OCI-LY1 (cell line): ENCODE data around the gene CELA2A.

ENCODE experiments used
- EZH2 ChIP-seq: fragments of 200-600 bp; sonication (generic), shearing (Covaris generic); IDR thresholded peaks from 2 replicates; pipeline ENCODE4 v1.8.0; 2017; ENCODE audit warnings: borderline replicate concordance, mixed run types, mild to moderate bottlenecking, antibody characterized with exemption, low read length, moderate library complexity, mixed read lengths
- TF ChIP-seq, protein P1 (sequence below): fragments of 200-600 bp; sonication (generic), shearing (Covaris generic); IDR thresholded peaks from 2 replicates; pipeline ENCODE4 v1.5.1; 2017; ENCODE audit warnings: mild to moderate bottlenecking, antibody characterized with exemption, low read length, moderate library complexity, mixed read lengths

DNA sequence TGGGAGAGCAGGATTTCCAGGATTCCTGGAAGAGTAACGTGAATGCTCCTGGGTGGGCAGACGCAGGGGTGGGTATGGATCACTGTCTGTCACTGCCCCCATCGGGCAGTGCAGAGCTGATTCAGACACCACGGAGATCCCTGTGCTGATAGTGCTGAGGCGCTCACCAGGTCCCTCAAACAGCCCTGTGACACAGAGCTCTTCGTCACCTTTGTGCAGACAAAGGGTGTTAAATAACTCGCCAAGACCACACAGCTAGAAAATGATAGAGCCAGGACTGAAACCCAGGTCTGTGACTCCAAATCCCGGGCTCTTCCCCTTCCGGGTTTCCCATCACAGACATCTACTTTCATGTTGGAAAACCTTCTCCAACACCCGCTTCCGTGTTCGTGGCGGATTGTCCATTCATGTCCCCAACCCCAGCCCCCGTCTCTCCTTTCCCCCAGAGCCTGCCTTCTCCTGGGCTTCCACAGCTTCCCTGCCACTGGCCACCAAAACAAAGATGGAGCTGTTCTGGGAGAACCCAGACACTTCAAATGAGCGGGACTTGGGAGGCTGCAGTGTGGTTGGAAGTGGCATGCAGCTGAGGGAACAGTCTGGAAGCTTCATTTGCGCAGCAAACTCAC, 44.2 kb upstream of the CELA2A start:
- no peak for TF ChIP-seq EZH2
- TF ChIP-seq, protein P1, sequence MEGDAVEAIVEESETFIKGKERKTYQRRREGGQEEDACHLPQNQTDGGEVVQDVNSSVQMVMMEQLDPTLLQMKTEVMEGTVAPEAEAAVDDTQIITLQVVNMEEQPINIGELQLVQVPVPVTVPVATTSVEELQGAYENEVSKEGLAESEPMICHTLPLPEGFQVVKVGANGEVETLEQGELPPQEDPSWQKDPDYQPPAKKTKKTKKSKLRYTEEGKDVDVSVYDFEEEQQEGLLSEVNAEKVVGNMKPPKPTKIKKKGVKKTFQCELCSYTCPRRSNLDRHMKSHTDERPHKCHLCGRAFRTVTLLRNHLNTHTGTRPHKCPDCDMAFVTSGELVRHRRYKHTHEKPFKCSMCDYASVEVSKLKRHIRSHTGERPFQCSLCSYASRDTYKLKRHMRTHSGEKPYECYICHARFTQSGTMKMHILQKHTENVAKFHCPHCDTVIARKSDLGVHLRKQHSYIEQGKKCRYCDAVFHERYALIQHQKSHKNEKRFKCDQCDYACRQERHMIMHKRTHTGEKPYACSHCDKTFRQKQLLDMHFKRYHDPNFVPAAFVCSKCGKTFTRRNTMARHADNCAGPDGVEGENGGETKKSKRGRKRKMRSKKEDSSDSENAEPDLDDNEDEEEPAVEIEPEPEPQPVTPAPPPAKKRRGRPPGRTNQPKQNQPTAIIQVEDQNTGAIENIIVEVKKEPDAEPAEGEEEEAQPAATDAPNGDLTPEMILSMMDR = no peak
